ENCODE results near the gene FKBP4. TPM values are rescaled to one million over a fixed set of nuclear protein-coding genes. Genes with fewer than 3 reads are reported as not detected.
A peak's percentile ranks its signal among the peaks of the same experiment; 100 is the strongest.

The FKBP4 gene
- total and polyA plus RNA-seq, 2 donors (not counting 3 experiments of a cell fraction or from before 2014, with no cell fraction given): 31.0 to 85.6 TPM

GRCh38 chr12:2851931-2852330 is 57.2 kb downstream of the FKBP4 start:
- Histone ChIP-seq H3K36me3 (ENCODE audit: control insufficient read depth in 2 of 2, extremely low read depth in 1 of 2, insufficient read depth in 2 of 2, low read length in 2 of 2) (no peaks in the 10 kb centered on the region), H3K9me1 (replicated peaks; ENCODE audit: control insufficient read depth, extremely low read depth, insufficient read depth, low read length) (no peaks in the 10 kb centered on the region), H3K4me2 (ENCODE audit: insufficient read depth, low read length) (no peak overlapping the region), H3K4me1 (ENCODE audit: control insufficient read depth, extremely low read depth, insufficient read depth, low read length) (peaks cover 4% of the 10 kb centered on the region), H3K79me2 (ENCODE audit: control insufficient read depth, insufficient read depth, low read length) (no peaks in the 10 kb centered on the region), H3K27ac (ENCODE audit: insufficient read depth, low read depth, low read length) (no peak overlapping the region), H3K4me3 (replicated peaks in 1 of 3; ENCODE audit: insufficient read depth in 1 of 3, low read depth in 1 of 3, low read length in 3 of 3) (no peak overlapping the region), H3K9ac (replicated peaks; ENCODE audit: extremely low read depth, insufficient read depth, low read length) (no peak overlapping the region), H2AFZ (ENCODE audit: low read depth, low read length) (no peak overlapping the region), H3K9me3 (replicated peaks; ENCODE audit: control insufficient read depth, insufficient read depth, low read length) (no peaks in the 10 kb centered on the region), H3K27me3 (ENCODE audit: control insufficient read depth in 2 of 2, insufficient read depth in 2 of 2, low read length in 2 of 2) (no peaks in the 10 kb centered on the region), H4K20me1 (replicated peaks; ENCODE audit: control insufficient read depth, extremely low read depth, insufficient read depth, low read length) (no peaks in the 10 kb centered on the region)
- ChIA-PET POLR2A (no interaction called here), CTCF (interaction anchor here (0.7 to 1.5 kb wide), 6 partner anchors 25 to 190 kb away, joined by 3 to 9 read pairs (median 4); partner anchors contain the start of genes FOXM1 and RHNO1)
- no peak for TF ChIP-seq MAX (IDR thresholded peaks at IDR 0.05; ENCODE audit: insufficient read depth, insufficient read length)
- TF ChIP-seq GATA2 (IDR thresholded peaks at IDR 0.05; ENCODE audit: insufficient read depth, insufficient read length, low read depth, low read length): no peak
- TF ChIP-seq EZH2 (IDR thresholded peaks at IDR 0.05; ENCODE audit: borderline replicate concordance, low read depth, low read length, severe bottlenecking): no peak
- TF ChIP-seq POLR2A (IDR thresholded peaks at IDR 0.05; ENCODE audit: low read depth, low read length): no peak
- TF ChIP-seq FOS (IDR thresholded peaks at IDR 0.05; ENCODE audit: borderline replicate concordance, insufficient read depth, low read length): no peak
- DNase-seq (ENCODE audit: low read depth, low spot score) (no peak), FAIRE-seq (no peak)
- no TSS peak for BruUV-seq (replicated peaks)
- dilution Hi-C loops (cut with MboI; ENCODE audit: extremely low pct_ligation_motif_present, low sequenced_read_pairs) (no loop called here), intact Hi-C loops (cut with micrococcal nuclease) (no loop called here)

GRCh38 chr12:2853626-2854025 is 58.9 kb downstream of the FKBP4 start:
- BruUV-seq (replicated peaks): no TSS peak
- FAIRE-seq (peak; percentile 85), DNase-seq (ENCODE audit: low read depth, low spot score) (peak; percentile 69)
- Histone ChIP-seq H3K4me3 (replicated peaks in 1 of 3; ENCODE audit: insufficient read depth in 1 of 3, low read depth in 1 of 3, low read length in 3 of 3) (no peak overlapping the region), H3K36me3 (ENCODE audit: control insufficient read depth in 2 of 2, extremely low read depth in 1 of 2, insufficient read depth in 2 of 2, low read length in 2 of 2) (peaks cover 0 to under 1% of the 10 kb centered on the region in 2 experiments), H3K9me1 (replicated peaks; ENCODE audit: control insufficient read depth, extremely low read depth, insufficient read depth, low read length) (no peaks in the 10 kb centered on the region), H4K20me1 (replicated peaks; ENCODE audit: control insufficient read depth, extremely low read depth, insufficient read depth, low read length) (no peaks in the 10 kb centered on the region), H2AFZ (ENCODE audit: low read depth, low read length) (no peak overlapping the region), H3K4me1 (ENCODE audit: control insufficient read depth, extremely low read depth, insufficient read depth, low read length) (peaks cover 4% of the 10 kb centered on the region), H3K79me2 (ENCODE audit: control insufficient read depth, insufficient read depth, low read length) (no peaks in the 10 kb centered on the region), H3K27me3 (ENCODE audit: control insufficient read depth in 2 of 2, insufficient read depth in 2 of 2, low read length in 2 of 2) (no peaks in the 10 kb centered on the region), H3K9me3 (replicated peaks; ENCODE audit: control insufficient read depth, insufficient read depth, low read length) (no peaks in the 10 kb centered on the region), H3K9ac (replicated peaks; ENCODE audit: extremely low read depth, insufficient read depth, low read length) (no peak overlapping the region), H3K27ac (ENCODE audit: insufficient read depth, low read depth, low read length) (no peak overlapping the region), H3K4me2 (ENCODE audit: insufficient read depth, low read length) (no peak overlapping the region)
- CTCF ChIA-PET: interaction anchor here (0.5 to 3.2 kb wide), 31 partner anchors 9 to 939 kb away, joined by 3 to 38 read pairs (median 6); partner anchors contain the start of genes FOXM1, ITFG2, NRIP2 and RHNO1
- POLR2A ChIA-PET: no interaction called here
- TF ChIP-seq CTCF (IDR thresholded peaks at IDR 0.05; ENCODE audit: extremely low read depth in 1 of 2, insufficient read depth in 1 of 2, low read depth in 1 of 2, low read length in 2 of 2) (peak; percentile 92 to 96), GATA2 (IDR thresholded peaks at IDR 0.05; ENCODE audit: insufficient read depth, insufficient read length, low read depth, low read length) (no peak), POLR2AphosphoS5 (IDR thresholded peaks at IDR 0.05; ENCODE audit: insufficient read depth, low read depth, low read length) (peak; percentile 21), JUN (IDR thresholded peaks at IDR 0.05; ENCODE audit: borderline replicate concordance, insufficient read depth, insufficient read length, low read depth) (no peak), MAX (IDR thresholded peaks at IDR 0.05; ENCODE audit: insufficient read depth, insufficient read length) (no peak), FOS (IDR thresholded peaks at IDR 0.05; ENCODE audit: borderline replicate concordance, insufficient read depth, low read length) (no peak), POLR2A (IDR thresholded peaks at IDR 0.05; ENCODE audit: low read depth, low read length) (no peak), MYC (IDR thresholded peaks at IDR 0.05; ENCODE audit: low read depth, low read length) (no peak), EZH2 (IDR thresholded peaks at IDR 0.05; ENCODE audit: borderline replicate concordance, low read depth, low read length, severe bottlenecking) (no peak)
- dilution Hi-C loops (cut with MboI; ENCODE audit: extremely low pct_ligation_motif_present, low sequenced_read_pairs) (no loop called here), intact Hi-C loops (cut with micrococcal nuclease) (loop anchor here (1.0 kb wide), 3 partner anchors 91 to 188 kb away; no protein-coding TSS in a partner anchor)
